Stimulated activated CD4-positive, alpha-beta T cell treated with anti-CD3 and anti-CD28 coated beads, Interleukin-15, amount 100 ng/mL, for 48 hours (primary cell): ENCODE results near the gene DUS2.

ENCODE experiments used
- DNase-seq, 2 donors: peaks; one replicate each; pipeline ENCODE4 v3.0.0-alpha.2; 2020; ENCODE audit warnings: low read depth in 2 of 2

Gene DUS2

GRCh38 chr16:68046106-68046505, 23.0 kb downstream of the DUS2 start:
- DNase-seq = no peak

- no peak for DNase-seq
Measured at GRCh38 chr16:68047987-68048386, 24.9 kb downstream of the DUS2 start.

- no peak for DNase-seq
Measured at GRCh38 chr16:68049449-68049848, 26.4 kb downstream of the DUS2 start.

- no peak for DNase-seq
Measured at GRCh38 chr16:68055395-68055794, 32.3 kb downstream of the DUS2 start.

GRCh38 chr16:68059804-68060203, 36.7 kb downstream of the DUS2 start:
- no peak for DNase-seq

- no peak for DNase-seq
Measured at GRCh38 chr16:68061396-68061795, 38.3 kb downstream of the DUS2 start.

- DNase-seq = no peak
Measured at GRCh38 chr16:68062910-68063393, 39.9 kb downstream of the DUS2 start.

- peak; percentile 43 to 68 for DNase-seq
Measured at GRCh38 chr16:68064791-68065365, 41.8 kb downstream of the DUS2 start.

- DNase-seq = no peak
Measured at GRCh38 chr16:68065716-68066305, 42.7 kb downstream of the DUS2 start.

GRCh38 chr16:68066763-68067162, 43.7 kb downstream of the DUS2 start:
- no peak for DNase-seq

GRCh38 chr16:68068926-68069325, 45.8 kb downstream of the DUS2 start:
- DNase-seq = no peak

GRCh38 chr16:68069511-68070248, 46.6 kb downstream of the DUS2 start:
- DNase-seq = no peak

GRCh38 chr16:68070249-68070730, 47.2 kb downstream of the DUS2 start:
- DNase-seq = no peak

- DNase-seq = no peak
Measured at GRCh38 chr16:68070806-68071517, 47.9 kb downstream of the DUS2 start.

GRCh38 chr16:68071518-68071901, 48.4 kb downstream of the DUS2 start:
- DNase-seq = no peak

GRCh38 chr16:68072038-68072695, 49.1 kb downstream of the DUS2 start:
- no peak for DNase-seq

- DNase-seq = no peak
Measured at GRCh38 chr16:68073902-68074760, 51.0 kb downstream of the DUS2 start.

GRCh38 chr16:68074850-68075555, 51.9 kb downstream of the DUS2 start:
- DNase-seq = peak in 1 of 2 donors; percentile 38

- DNase-seq = no peak
Measured at GRCh38 chr16:68075980-68076379, 52.9 kb downstream of the DUS2 start.

GRCh38 chr16:68076560-68076959, 53.5 kb downstream of the DUS2 start:
- no peak for DNase-seq
